Loucy (cell line): ENCODE data around the gene EDIL3.

Experiments used
- EZH2phosphoT487 ChIP-seq: fragments of 200-600 bp; IDR thresholded peaks from 2 replicates; pipeline ENCODE4 v1.6.1; 2018; ENCODE audit warnings: antibody characterized with exemption, mild to moderate bottlenecking, moderate library complexity, borderline replicate concordance
- TF ChIP-seq, protein P1 (sequence below): fragments of 200-600 bp; sonication (generic); conservative IDR thresholded peaks from 2 replicates; pipeline ENCODE4 v1.5.1; 2014; ENCODE audit warnings: mild to moderate bottlenecking, antibody characterized with exemption, low read length

DNA sequence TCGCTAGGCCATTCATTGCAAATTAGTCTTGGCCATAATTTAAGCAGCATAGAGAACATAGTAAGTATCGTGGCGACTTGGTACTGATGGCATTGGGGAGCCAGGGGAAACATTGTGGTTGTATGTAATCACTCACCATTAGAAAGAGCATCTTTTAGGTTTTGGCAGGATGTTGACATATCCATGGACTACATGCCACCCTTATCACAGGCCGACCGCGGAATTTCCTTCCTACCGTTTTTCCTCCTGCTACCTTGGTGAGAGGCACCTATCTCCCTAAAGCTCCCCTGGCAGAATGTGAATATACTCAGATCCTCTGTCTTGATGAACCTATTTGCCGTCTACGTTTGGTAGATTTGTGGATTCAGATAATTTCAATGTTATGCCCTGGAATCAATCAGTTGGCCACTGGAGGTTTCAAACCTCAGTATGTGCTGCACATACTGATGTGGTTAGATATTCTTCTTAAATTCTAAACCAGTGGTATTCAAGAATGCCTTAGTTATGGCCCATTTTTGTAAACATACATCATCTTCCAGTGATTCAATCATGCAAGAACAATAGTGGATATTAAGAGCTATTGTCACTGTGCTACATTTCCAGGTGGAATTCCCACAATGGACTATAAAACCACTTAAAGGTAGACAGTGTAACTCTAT, 393.0 kb downstream of the EDIL3 start:
- TF ChIP-seq, protein P1, sequence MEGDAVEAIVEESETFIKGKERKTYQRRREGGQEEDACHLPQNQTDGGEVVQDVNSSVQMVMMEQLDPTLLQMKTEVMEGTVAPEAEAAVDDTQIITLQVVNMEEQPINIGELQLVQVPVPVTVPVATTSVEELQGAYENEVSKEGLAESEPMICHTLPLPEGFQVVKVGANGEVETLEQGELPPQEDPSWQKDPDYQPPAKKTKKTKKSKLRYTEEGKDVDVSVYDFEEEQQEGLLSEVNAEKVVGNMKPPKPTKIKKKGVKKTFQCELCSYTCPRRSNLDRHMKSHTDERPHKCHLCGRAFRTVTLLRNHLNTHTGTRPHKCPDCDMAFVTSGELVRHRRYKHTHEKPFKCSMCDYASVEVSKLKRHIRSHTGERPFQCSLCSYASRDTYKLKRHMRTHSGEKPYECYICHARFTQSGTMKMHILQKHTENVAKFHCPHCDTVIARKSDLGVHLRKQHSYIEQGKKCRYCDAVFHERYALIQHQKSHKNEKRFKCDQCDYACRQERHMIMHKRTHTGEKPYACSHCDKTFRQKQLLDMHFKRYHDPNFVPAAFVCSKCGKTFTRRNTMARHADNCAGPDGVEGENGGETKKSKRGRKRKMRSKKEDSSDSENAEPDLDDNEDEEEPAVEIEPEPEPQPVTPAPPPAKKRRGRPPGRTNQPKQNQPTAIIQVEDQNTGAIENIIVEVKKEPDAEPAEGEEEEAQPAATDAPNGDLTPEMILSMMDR = no peak
- no peak for TF ChIP-seq EZH2phosphoT487
